ENCODE results near the gene SNAI1.
"Not testable (repeated sequence)": the region's sequence is repeated elsewhere in the genome, so short reads cannot be mapped to it uniquely, and the experiment has no call there.

Gene SNAI1

GRCh38 chr20:49955167-49955566 lies 27.6 kb upstream of the SNAI1 start:
- no peak for TF ChIP-seq ZFP30 (CRISPR knock-in tag; IDR thresholded peaks at IDR 0.05)
- TF ChIP-seq GLIS3 (CRISPR knock-in tag; IDR thresholded peaks at IDR 0.05) = no peak
- TF ChIP-seq CREB5 (CRISPR knock-in tag; IDR thresholded peaks at IDR 0.05; ENCODE audit: low read depth) = no peak
- no peak for TF ChIP-seq TSHZ2 (CRISPR knock-in tag; IDR thresholded peaks at IDR 0.05)
- TF ChIP-seq ZNF565 (CRISPR knock-in tag; conservative IDR thresholded peaks at IDR 0.05; ENCODE audit: low read depth) = no peak
- TF ChIP-seq ESRRG (CRISPR knock-in tag; IDR thresholded peaks at IDR 0.05) = no peak
- no peak for TF ChIP-seq ISL1 (CRISPR knock-in tag; IDR thresholded peaks at IDR 0.05)
- ATAC-seq = no peak

DNA sequence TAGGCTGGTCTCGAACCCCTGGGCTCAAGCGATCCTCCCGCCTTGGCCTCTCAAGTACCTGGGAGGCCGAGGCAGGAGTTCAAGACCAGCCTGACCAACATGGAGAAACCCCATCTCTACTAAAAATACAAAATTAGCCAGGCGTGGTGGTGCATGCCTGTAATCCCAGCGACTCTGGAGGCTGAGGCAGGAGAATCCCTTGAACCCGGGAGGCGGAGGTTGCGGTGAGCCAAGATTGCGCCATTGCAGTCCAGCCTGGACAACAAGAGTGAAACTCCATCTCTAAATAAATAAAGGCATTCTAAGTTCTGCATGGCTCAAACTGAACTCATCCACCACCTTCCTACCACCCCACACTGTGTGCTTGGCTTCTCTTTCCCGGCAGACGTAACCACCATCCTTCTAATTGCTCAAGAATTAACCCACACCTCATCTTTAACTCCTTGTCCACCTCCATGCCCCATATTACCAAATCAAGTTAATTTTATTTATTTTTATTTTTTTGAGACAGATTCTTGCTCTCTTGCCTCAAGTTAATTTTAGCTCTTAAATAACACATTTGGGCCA lies 26.9 kb upstream of the SNAI1 start:
- ATAC-seq = not testable (repeated sequence)

GRCh38 chr20:49956689-49957088 lies 26.1 kb upstream of the SNAI1 start:
- ATAC-seq = no peak
- no peak for TF ChIP-seq CSRNP3 (CRISPR knock-in tag; IDR thresholded peaks at IDR 0.05)
- no peak for TF ChIP-seq ESRRG (CRISPR knock-in tag; IDR thresholded peaks at IDR 0.05)

GRCh38 chr20:49957089-49957938 lies 25.5 kb upstream of the SNAI1 start:
- ATAC-seq = not testable (repeated sequence)

DNA sequence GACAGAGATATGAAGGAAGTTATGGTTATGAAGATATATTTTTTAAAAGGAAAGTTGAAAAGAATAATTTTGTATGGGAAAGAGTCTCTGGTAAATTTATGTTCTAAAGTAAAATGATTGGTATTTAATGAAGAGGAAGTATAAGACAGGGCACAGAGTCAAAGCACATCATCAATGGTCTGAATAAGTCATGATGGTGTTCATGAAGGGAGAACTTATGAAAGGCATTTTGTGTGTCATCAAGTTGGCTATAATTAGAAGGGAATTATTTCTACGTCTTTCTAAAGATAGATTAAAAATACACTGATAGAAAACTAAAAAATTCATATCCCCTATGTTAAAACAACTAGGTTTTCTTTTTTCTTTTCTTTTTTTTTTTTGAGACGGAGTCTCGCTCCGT lies 21.4 kb upstream of the SNAI1 start:
- TF ChIP-seq POU6F1 (CRISPR knock-in tag; IDR thresholded peaks at IDR 0.05; ENCODE audit: borderline replicate concordance, low read depth) = no peak
- no peak for TF ChIP-seq ZNF565 (CRISPR knock-in tag; conservative IDR thresholded peaks at IDR 0.05; ENCODE audit: low read depth)
- TF ChIP-seq CREB5 (CRISPR knock-in tag; IDR thresholded peaks at IDR 0.05; ENCODE audit: low read depth) = no peak
- TF ChIP-seq ZFP30 (CRISPR knock-in tag; IDR thresholded peaks at IDR 0.05) = no peak
- TF ChIP-seq ZC3H10 (CRISPR knock-in tag; IDR thresholded peaks at IDR 0.05) = no peak
- no peak for TF ChIP-seq TSHZ2 (CRISPR knock-in tag; IDR thresholded peaks at IDR 0.05)
- TF ChIP-seq ZNF8 (CRISPR knock-in tag; IDR thresholded peaks at IDR 0.05) = no peak
- no peak for TF ChIP-seq RARB (CRISPR knock-in tag; IDR thresholded peaks at IDR 0.05)
- no peak for TF ChIP-seq TCF4 (CRISPR knock-in tag; IDR thresholded peaks at IDR 0.05; ENCODE audit: borderline replicate concordance)
- TF ChIP-seq TOX (CRISPR knock-in tag; IDR thresholded peaks at IDR 0.05; ENCODE audit: borderline replicate concordance) = no peak
- no peak for TF ChIP-seq CSRNP3 (CRISPR knock-in tag; IDR thresholded peaks at IDR 0.05)
- no peak for TF ChIP-seq PPARA (CRISPR knock-in tag; IDR thresholded peaks at IDR 0.05; ENCODE audit: borderline replicate concordance)
- TF ChIP-seq, protein P1, sequence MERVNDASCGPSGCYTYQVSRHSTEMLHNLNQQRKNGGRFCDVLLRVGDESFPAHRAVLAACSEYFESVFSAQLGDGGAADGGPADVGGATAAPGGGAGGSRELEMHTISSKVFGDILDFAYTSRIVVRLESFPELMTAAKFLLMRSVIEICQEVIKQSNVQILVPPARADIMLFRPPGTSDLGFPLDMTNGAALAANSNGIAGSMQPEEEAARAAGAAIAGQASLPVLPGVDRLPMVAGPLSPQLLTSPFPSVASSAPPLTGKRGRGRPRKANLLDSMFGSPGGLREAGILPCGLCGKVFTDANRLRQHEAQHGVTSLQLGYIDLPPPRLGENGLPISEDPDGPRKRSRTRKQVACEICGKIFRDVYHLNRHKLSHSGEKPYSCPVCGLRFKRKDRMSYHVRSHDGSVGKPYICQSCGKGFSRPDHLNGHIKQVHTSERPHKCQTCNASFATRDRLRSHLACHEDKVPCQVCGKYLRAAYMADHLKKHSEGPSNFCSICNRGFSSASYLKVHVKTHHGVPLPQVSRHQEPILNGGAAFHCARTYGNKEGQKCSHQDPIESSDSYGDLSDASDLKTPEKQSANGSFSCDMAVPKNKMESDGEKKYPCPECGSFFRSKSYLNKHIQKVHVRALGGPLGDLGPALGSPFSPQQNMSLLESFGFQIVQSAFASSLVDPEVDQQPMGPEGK (CRISPR knock-in tag; IDR thresholded peaks at IDR 0.05; ENCODE audit: borderline replicate concordance) = no peak
- no peak for ATAC-seq
